Glutamatergic neuron (in vitro differentiated cells): ENCODE measurements around the gene KCNB1. TPM values are rescaled to one million over a fixed set of nuclear protein-coding genes. Genes with fewer than 3 reads are reported as not detected.
A peak's percentile ranks its signal among the peaks of the same experiment; 100 is the strongest.

ENCODE experiments used
- DNase-seq: peaks from one replicate; pipeline ENCODE4 v3.0.0; 2022
- H3K27ac Mint-ChIP-seq: one replicate; pipeline ENCODE4 v1.8.0; 2020; ENCODE audit warnings: mild to moderate bottlenecking, mixed read lengths, inconsistent platforms; ENCODE audit not compliant: unreplicated experiment
- H3K27me3 Mint-ChIP-seq: one replicate; pipeline ENCODE4 v1.8.0; 2020; ENCODE audit warnings: mild to moderate bottlenecking, moderate library complexity, mixed read lengths, inconsistent platforms; ENCODE audit not compliant: unreplicated experiment
- H3K36me3 Mint-ChIP-seq: one replicate; pipeline ENCODE4 v1.8.0; 2020; ENCODE audit warnings: mild to moderate bottlenecking, mixed read lengths, inconsistent platforms; ENCODE audit not compliant: unreplicated experiment
- H3K4me1 Mint-ChIP-seq: one replicate; pipeline ENCODE4 v1.8.0; 2020; ENCODE audit warnings: mild to moderate bottlenecking, low read depth, mixed read lengths, inconsistent platforms; ENCODE audit not compliant: unreplicated experiment
- H3K4me3 Mint-ChIP-seq: one replicate; pipeline ENCODE4 v1.8.0; 2020; ENCODE audit warnings: mild to moderate bottlenecking, mixed read lengths, inconsistent platforms; ENCODE audit not compliant: unreplicated experiment
- H3K9me3 Mint-ChIP-seq: one replicate; pipeline ENCODE4 v1.8.0; 2020; ENCODE audit warnings: mild to moderate bottlenecking, moderate library complexity, mixed read lengths, inconsistent platforms; ENCODE audit not compliant: unreplicated experiment
- CTCF ChIP-seq: fragments of 200-600 bp; sonication (generic); IDR thresholded peaks from one replicate; pipeline ENCODE4 v1.5.0; 2021; ENCODE audit not compliant: partially characterized antibody, unreplicated experiment
- total RNA-seq: library from RNA; stranded (reverse); fragmentation: NEBNext Ultra II Directional; extraction: Animal tissue kit (Norgen Biotek cat#: 25700); gene quantifications from one replicate; pipeline ENCODE4 v1.2.1, GENCODE V29; 2021; ENCODE audit not compliant: unreplicated experiment

Gene KCNB1
- total RNA-seq, 1 donor from 2014 or later, result 3.1 TPM

GRCh38 chr20:49387581-49387939 is 94.9 kb downstream of the KCNB1 start:
- Mint-ChIP-seq H3K36me3 (no peaks in the 10 kb centered on the region), H3K27ac (no peak overlapping the region), H3K9me3 (no peaks in the 10 kb centered on the region), H3K27me3 (peaks cover 2% of the 10 kb centered on the region), H3K4me1 (no peaks in the 10 kb centered on the region), H3K4me3 (no peak overlapping the region)
- DNase-seq, result no peak
- TF ChIP-seq CTCF, result no peak

GRCh38 chr20:49386848-49387580 is 95.5 kb downstream of the KCNB1 start:
- Mint-ChIP-seq H3K27ac (no peak overlapping the region), H3K4me3 (no peak overlapping the region), H3K36me3 (no peaks in the 10 kb centered on the region), H3K27me3 (peaks cover 2% of the 10 kb centered on the region), H3K9me3 (no peaks in the 10 kb centered on the region), H3K4me1 (no peaks in the 10 kb centered on the region)
- no peak for TF ChIP-seq CTCF
- DNase-seq, result no peak

- no peak for DNase-seq
- H3K27me3 Mint-ChIP-seq, result peaks cover 2% of the 10 kb centered on the region
Measured at GRCh38 chr20:49385465-49385864, 97.0 kb downstream of the KCNB1 start.

GRCh38 chr20:49384437-49385434 is 97.7 kb downstream of the KCNB1 start:
- TF ChIP-seq CTCF, result peak; percentile 93
- Mint-ChIP-seq H3K9me3 (no peaks in the 10 kb centered on the region), H3K27ac (no peak overlapping the region), H3K4me1 (no peaks in the 10 kb centered on the region), H3K4me3 (no peak overlapping the region), H3K27me3 (peaks cover 2% of the 10 kb centered on the region), H3K36me3 (no peaks in the 10 kb centered on the region)
- peak; percentile 95 for DNase-seq

More at GRCh38 chr20:49385465-49385864, 97.0 kb downstream of the KCNB1 start:
- Mint-ChIP-seq H3K4me3 (no peak overlapping the region), H3K4me1 (no peaks in the 10 kb centered on the region), H3K9me3 (no peaks in the 10 kb centered on the region), H3K36me3 (no peaks in the 10 kb centered on the region), H3K27ac (no peak overlapping the region)
- TF ChIP-seq CTCF, result no peak
